Measurements from ENCODE around the gene ELL.

DNA sequence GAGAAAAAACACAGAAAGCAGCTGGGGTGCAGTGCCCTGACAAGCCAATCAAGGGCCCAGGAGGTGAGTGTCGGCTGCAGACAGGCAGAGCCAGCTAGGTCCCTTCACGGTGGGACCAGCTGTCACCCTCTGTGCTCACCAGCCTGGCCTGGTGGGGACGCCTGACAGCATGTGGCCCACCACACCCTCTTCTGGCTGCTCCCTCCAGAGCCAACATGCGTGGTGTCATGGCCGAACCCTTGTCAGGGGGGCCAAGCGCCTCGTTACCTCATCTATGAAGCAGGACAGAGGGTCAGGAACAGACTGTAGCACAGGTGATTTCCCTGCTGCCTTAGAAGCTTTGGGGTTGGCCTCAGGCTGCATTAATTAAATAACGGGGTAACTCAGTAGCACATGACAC lies 43.9 kb downstream of the ELL start:
- TF ChIP-seq, protein P1, sequence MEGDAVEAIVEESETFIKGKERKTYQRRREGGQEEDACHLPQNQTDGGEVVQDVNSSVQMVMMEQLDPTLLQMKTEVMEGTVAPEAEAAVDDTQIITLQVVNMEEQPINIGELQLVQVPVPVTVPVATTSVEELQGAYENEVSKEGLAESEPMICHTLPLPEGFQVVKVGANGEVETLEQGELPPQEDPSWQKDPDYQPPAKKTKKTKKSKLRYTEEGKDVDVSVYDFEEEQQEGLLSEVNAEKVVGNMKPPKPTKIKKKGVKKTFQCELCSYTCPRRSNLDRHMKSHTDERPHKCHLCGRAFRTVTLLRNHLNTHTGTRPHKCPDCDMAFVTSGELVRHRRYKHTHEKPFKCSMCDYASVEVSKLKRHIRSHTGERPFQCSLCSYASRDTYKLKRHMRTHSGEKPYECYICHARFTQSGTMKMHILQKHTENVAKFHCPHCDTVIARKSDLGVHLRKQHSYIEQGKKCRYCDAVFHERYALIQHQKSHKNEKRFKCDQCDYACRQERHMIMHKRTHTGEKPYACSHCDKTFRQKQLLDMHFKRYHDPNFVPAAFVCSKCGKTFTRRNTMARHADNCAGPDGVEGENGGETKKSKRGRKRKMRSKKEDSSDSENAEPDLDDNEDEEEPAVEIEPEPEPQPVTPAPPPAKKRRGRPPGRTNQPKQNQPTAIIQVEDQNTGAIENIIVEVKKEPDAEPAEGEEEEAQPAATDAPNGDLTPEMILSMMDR (IDR thresholded peaks at IDR 0.05), result no peak
- TF ChIP-seq POLR2A (IDR thresholded peaks at IDR 0.05), result no peak
